ENCODE results near the gene DGKB.

DNA sequence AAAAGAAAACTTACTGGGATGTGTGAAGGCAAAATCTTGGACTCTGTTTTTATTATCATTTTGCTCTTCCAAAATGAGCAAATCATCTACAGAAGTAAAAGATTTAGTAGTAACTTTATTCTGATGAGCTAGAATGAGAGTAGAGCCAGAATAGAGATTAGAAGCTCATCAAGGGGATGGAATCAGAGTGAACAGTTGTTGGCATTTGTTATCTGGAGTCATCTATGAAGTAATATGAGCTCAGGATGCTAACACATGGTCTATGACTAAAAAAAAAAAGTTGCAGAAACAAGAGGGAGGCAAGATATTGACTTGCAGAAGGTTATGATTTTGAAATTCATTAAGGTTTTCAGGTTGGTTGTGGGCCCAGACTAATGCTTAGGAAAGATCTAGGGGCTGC, 504.0 kb downstream of the DGKB start:
- TF ChIP-seq, protein P1, sequence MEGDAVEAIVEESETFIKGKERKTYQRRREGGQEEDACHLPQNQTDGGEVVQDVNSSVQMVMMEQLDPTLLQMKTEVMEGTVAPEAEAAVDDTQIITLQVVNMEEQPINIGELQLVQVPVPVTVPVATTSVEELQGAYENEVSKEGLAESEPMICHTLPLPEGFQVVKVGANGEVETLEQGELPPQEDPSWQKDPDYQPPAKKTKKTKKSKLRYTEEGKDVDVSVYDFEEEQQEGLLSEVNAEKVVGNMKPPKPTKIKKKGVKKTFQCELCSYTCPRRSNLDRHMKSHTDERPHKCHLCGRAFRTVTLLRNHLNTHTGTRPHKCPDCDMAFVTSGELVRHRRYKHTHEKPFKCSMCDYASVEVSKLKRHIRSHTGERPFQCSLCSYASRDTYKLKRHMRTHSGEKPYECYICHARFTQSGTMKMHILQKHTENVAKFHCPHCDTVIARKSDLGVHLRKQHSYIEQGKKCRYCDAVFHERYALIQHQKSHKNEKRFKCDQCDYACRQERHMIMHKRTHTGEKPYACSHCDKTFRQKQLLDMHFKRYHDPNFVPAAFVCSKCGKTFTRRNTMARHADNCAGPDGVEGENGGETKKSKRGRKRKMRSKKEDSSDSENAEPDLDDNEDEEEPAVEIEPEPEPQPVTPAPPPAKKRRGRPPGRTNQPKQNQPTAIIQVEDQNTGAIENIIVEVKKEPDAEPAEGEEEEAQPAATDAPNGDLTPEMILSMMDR (conservative IDR thresholded peaks at IDR 0.05): no peak
- TF ChIP-seq EZH2 (IDR thresholded peaks at IDR 0.05; ENCODE audit: low read depth): no peak

Measured in PC-9 (cell line).